Brain microvascular endothelial cell (primary cell): ENCODE measurements around the gene EMP1.

ENCODE experiments used
- DNase-seq: peaks from one replicate; pipeline ENCODE4 v3.0.0-alpha.2; 2020
- H3K27ac ChIP-seq: fragments of 250-450 bp; sonication (Bioruptor Pico); 2 replicates; pipeline ENCODE4 v1.5.1; 2020; ENCODE audit warnings: mild to moderate bottlenecking, moderate library complexity
- H3K27me3 ChIP-seq: fragments of 250-450 bp; sonication (Bioruptor Pico); replicated peaks from 2 replicates; pipeline ENCODE4 v1.5.1; 2020; ENCODE audit warnings: mild to moderate bottlenecking
- H3K36me3 ChIP-seq: fragments of 250-450 bp; sonication (Bioruptor Pico); replicated peaks from 2 replicates; pipeline ENCODE4 v1.5.1; 2020; ENCODE audit warnings: mild to moderate bottlenecking
- H3K4me3 ChIP-seq: 2 replicates; pipeline ENCODE4 v1.5.1; 2011; ENCODE audit warnings: low read depth, mild to moderate bottlenecking, control low read depth, low read length, moderate library complexity
- in situ Hi-C: cut with HindIII; loops from 2 replicates; pipeline ENCODE4 v1.10.0; 2017; ENCODE audit warnings: low sequenced_read_pairs, low pct_ligation_motif_present
- TF ChIP-seq, protein P1 (sequence below): IDR thresholded peaks from 2 replicates; pipeline ENCODE4 v1.5.1; 2011; ENCODE audit warnings: low read depth, mild to moderate bottlenecking, moderate library complexity, low read length, control low read depth, inconsistent platforms; ENCODE audit errors: missing control alignments

The EMP1 gene

DNA sequence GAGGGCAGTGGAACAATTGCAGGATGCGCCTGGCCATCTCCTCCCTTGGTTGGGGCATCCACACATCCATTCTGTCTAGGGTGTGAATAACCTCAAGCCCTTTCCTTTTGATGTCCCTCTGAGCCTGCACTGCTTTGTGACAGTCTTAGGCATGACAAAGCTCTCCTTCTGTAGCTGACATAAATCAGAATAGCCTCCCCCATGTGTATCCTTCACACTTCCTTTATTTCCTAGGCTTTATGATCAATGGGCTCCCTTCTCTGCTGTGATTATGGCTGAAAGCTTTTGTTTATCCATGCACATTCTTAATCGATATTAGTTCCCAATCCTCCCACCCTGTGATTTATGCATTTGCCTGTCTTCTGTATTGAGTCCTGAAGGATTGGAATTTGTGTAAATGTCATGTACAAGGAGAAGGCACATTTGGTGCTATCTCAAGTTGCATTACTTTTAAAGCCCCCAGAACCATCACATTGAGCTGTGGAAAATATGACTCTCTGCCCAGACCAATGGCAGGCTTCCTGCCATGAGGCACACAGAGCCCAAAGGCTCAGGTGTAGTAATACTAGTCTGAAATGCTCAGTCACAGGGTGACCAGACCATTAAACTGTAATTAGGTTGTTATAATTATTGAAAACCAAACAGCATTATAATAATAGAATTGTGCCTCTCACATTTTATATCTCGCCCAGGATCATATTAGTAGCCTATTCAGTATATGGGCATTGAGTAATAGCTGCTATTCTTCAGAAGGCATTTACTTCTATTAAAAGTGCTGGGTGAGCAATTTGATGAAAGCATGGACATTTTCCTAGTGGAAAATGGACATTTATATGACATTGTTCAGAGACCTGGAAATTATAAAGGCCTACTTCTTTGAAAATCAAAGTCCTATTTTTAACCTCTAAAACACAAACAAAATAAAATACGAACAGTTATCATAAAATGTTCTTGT lies 14.0 kb downstream of the EMP1 start:
- no peak overlapping the region for H3K4me3 ChIP-seq
- H3K27ac ChIP-seq: no peak overlapping the region
- TF ChIP-seq, protein P1, sequence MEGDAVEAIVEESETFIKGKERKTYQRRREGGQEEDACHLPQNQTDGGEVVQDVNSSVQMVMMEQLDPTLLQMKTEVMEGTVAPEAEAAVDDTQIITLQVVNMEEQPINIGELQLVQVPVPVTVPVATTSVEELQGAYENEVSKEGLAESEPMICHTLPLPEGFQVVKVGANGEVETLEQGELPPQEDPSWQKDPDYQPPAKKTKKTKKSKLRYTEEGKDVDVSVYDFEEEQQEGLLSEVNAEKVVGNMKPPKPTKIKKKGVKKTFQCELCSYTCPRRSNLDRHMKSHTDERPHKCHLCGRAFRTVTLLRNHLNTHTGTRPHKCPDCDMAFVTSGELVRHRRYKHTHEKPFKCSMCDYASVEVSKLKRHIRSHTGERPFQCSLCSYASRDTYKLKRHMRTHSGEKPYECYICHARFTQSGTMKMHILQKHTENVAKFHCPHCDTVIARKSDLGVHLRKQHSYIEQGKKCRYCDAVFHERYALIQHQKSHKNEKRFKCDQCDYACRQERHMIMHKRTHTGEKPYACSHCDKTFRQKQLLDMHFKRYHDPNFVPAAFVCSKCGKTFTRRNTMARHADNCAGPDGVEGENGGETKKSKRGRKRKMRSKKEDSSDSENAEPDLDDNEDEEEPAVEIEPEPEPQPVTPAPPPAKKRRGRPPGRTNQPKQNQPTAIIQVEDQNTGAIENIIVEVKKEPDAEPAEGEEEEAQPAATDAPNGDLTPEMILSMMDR: no peak
- DNase-seq: no peak
- H3K27me3 ChIP-seq: no peaks in the 10 kb centered on the region
- H3K36me3 ChIP-seq: peaks cover 36% of the 10 kb centered on the region
- in situ Hi-C loops: loop anchor here (25.0 kb wide), 2 partner anchors 223 to 373 kb away; no protein-coding TSS in a partner anchor

DNA sequence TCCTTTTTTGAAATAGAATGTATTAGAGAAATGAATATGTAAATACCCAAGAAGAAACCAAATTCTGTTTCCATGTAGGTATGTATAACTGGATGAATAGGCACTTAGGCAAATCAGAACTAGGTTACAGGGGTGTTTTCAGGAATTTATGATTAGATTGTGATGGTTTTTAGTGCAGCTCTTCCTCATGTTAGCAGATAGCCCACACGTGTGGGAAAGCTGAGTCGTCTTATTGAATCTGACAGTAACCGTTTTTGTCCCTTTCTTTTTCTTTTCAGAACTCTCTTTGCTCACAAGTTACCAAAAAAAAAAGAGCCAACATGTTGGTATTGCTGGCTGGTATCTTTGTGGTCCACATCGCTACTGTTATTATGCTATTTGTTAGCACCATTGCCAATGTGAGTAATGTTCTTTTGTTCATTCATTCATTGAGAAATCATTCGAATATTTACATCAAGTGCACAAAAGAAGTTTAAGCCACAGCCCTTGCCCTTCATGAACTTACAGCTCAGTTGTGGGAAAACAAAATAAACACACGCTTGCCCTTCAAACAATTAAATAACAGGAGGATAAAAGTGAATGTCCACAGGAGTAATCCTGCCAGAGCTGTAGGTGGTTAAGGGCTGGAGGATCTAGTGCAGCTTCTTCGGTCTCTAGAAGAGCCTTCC lies 14.8 kb downstream of the EMP1 start:
- Histone ChIP-seq H3K27ac (peak overlapping the region; percentile 18), H3K4me3 (no peak overlapping the region), H3K36me3 (peaks cover 44% of the 10 kb centered on the region), H3K27me3 (no peaks in the 10 kb centered on the region)
- TF ChIP-seq, protein P1: no peak
- in situ Hi-C loops: loop anchor here (25.0 kb wide), 2 partner anchors 224 to 374 kb away; no protein-coding TSS in a partner anchor
- no peak for DNase-seq

DNA sequence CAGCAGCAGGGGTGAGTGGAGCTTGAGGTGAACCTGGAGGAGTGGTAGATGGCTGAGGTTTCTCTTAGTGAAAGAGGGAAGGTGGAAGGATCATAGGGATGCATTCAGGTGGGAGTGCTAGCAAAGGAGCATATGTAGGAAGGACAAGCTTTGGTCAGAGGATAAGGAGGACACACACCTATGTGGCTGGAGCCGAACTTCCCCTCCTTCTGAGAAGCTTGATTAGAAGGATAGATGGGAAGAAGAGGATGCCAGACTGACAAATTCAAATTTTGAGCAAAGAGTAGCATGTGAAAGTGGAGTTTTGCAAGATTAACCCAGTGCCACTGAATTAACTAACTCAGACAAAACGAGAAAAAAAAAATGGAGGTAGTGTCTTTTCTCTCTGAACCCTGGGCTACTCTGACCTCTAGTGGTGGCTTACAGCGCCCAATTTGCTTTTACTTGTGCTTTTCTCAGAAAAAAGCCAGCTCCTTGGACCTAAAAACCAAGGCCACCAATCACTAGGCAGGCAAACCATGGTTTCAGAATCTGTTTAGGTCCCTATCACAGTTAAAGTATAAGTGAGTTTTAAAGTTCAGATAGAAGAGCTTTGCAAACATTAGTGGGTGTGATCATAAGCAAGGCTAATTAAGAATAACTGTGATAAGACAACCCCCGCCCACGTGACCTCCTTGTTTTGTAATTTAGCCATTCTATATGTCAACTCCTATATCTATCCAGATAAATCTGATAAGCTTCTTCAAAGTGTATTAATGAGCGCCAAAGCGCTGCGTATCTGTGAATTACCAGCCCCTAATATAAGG lies 15.5 kb downstream of the EMP1 start:
- H3K4me3 ChIP-seq: no peak overlapping the region
- peak overlapping the region; percentile 18 for H3K27ac ChIP-seq
- TF ChIP-seq, protein P1: peak; percentile 83
- peak; percentile 52 for DNase-seq
- H3K36me3 ChIP-seq: peaks cover 48% of the 10 kb centered on the region
- in situ Hi-C loops: loop anchor here (25.0 kb wide), 2 partner anchors 225 to 375 kb away; no protein-coding TSS in a partner anchor
- H3K27me3 ChIP-seq: no peaks in the 10 kb centered on the region

DNA sequence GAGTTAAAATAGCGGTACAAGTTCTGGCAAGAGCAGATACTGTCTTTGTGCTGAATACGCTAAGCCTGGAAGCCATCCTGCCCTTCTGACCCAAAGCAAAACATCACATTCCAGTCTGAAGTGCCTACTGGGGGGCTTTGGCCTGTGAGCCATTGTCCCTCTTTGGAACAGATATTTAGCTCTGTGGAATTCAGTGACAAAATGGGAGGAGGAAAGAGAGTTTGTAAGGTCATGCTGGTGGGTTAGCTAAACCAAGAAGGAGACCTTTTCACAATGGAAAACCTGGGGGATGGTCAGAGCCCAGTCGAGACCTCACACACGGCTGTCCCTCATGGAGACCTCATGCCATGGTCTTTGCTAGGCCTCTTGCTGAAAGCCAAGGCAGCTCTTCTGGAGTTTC lies 18.5 kb downstream of the EMP1 start:
- Histone ChIP-seq H3K27me3 (no peaks in the 10 kb centered on the region), H3K27ac (no peak overlapping the region), H3K36me3 (peaks cover 60% of the 10 kb centered on the region), H3K4me3 (no peak overlapping the region)
- TF ChIP-seq, protein P1: no peak
- in situ Hi-C loops: loop anchor here (25.0 kb wide), 2 partner anchors 228 to 378 kb away; no protein-coding TSS in a partner anchor
- DNase-seq: no peak

DNA sequence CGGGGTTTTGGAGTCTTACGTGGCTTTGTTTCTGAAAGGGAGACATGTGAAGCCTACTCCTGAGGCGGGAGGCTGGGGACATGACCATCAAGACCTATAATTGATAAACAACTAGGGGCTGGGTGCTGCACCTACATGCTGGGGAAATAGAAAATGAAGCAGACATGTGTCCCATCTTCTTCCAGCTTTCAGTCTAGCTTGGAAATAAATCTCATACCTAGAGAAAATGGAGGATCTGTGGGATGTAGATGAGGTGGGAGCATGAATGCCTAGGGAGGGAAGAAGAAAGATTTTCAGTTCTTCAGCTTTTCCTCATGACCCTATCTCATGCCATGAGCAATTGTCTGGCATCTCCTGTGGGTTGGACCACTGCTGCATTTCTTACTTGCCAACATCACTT lies 22.1 kb downstream of the EMP1 start:
- H3K27me3 ChIP-seq: no peaks in the 10 kb centered on the region
- no peak for DNase-seq
- peaks cover 41% of the 10 kb centered on the region for H3K36me3 ChIP-seq
- no peak overlapping the region for H3K27ac ChIP-seq
- in situ Hi-C loops: loop anchor here (25.0 kb wide), 2 partner anchors 231 to 381 kb away; no protein-coding TSS in a partner anchor
- TF ChIP-seq, protein P1: no peak
- H3K4me3 ChIP-seq: no peak overlapping the region
